ENCODE measurements around the gene DMBT1. TPM values are rescaled to one million over a fixed set of nuclear protein-coding genes. Genes with fewer than 3 reads are reported as not detected.

The DMBT1 gene
- total and polyA plus RNA-seq, 2 donors from 2014 or later = 0.06 TPM; not detected in 1

DNA sequence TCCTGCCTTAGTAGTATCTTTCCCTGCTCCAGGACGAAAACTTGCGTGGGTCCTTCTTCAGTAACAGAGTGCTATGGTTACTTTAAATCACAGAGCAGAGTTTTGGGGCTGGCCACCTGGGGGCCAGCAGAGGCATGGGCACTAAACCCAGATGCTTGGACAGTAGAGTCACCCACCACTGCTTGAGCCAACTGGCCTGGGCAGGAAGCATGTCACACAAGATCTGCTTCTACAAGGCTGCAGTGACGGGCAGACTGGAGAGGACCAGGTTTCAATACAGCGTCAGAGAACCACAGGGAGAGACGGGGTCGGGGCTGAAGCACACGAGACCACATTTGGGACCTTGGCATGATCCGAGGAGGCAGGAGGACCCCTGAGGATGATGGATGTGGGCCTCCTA, 14.3 kb upstream of the DMBT1 start:
- no peak for TF ChIP-seq CTCF (IDR thresholded peaks at IDR 0.05; ENCODE audit: borderline replicate concordance, extremely low read depth, insufficient read depth)
- Histone ChIP-seq H3K27me3 (ENCODE audit: control insufficient read depth, insufficient read depth, low read length) (no peaks in the 10 kb centered on the region), H3K4me1 (ENCODE audit: control insufficient read depth in 2 of 3, insufficient read depth in 2 of 3, low read depth in 1 of 3, low read length in 3 of 3) (no peaks in the 10 kb centered on the region), H3K4me3 (ENCODE audit: low read length in 3 of 3) (no peak overlapping the region), H3K27ac (ENCODE audit: low read depth in 2 of 2, low read length in 2 of 2) (no peak overlapping the region), H3K9ac (ENCODE audit: low read length in 3 of 3) (no peak overlapping the region), H3K9me3 (ENCODE audit: control insufficient read depth in 2 of 3, insufficient read depth in 1 of 3, low read length in 3 of 3) (no peaks in the 10 kb centered on the region), H3K36me3 (ENCODE audit: control insufficient read depth in 2 of 3, insufficient read depth in 3 of 3, low read length in 3 of 3) (no peaks in the 10 kb centered on the region)
- intact Hi-C loops (cut with DNase I) = no loop called here
- DNase-seq = no peak
- no peak for FAIRE-seq

GRCh38 chr10:122548407-122549085, 12.0 kb upstream of the DMBT1 start:
- intact Hi-C loops (cut with DNase I) = no loop called here
- H3K4me3 ChIP-seq (ENCODE audit: low read length in 3 of 3) = no peak overlapping the region
- H3K4me1 ChIP-seq (ENCODE audit: control insufficient read depth in 2 of 3, insufficient read depth in 2 of 3, low read depth in 1 of 3, low read length in 3 of 3) = no peaks in the 10 kb centered on the region
- no peak overlapping the region for H3K27ac ChIP-seq (ENCODE audit: low read depth in 2 of 2, low read length in 2 of 2)
- no peaks in the 10 kb centered on the region for H3K9me3 ChIP-seq (ENCODE audit: control insufficient read depth in 2 of 3, insufficient read depth in 1 of 3, low read length in 3 of 3)
- H3K27me3 ChIP-seq (ENCODE audit: control insufficient read depth, insufficient read depth, low read length) = no peaks in the 10 kb centered on the region
- no peaks in the 10 kb centered on the region for H3K36me3 ChIP-seq (ENCODE audit: control insufficient read depth in 2 of 3, insufficient read depth in 3 of 3, low read length in 3 of 3)
- TF ChIP-seq CTCF (IDR thresholded peaks at IDR 0.05; ENCODE audit: borderline replicate concordance, extremely low read depth, insufficient read depth) = no peak
- DNase-seq (no peak), FAIRE-seq (no peak)
- no peak overlapping the region for H3K9ac ChIP-seq (ENCODE audit: low read length in 3 of 3)

DNA sequence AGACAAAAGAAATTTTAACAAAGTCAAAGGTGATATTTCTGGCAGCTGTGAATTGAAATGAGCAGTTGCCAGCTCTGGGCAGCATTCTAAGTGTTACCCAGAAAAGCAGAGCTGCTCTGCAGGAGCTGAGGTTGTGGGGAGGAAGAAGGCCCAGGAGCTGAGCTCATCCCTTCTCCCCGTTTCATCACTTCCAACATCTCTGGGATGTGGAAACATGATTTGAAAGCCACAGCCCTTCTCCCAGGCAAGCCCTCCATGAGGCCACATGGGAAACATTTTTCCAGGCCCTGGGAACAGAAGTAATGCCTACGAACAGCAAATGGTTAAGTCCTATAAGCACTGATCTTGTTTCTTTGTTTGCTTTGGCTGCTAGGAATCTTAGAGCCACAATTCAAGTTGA, 10.9 kb upstream of the DMBT1 start:
- TF ChIP-seq CTCF (IDR thresholded peaks at IDR 0.05; ENCODE audit: borderline replicate concordance, extremely low read depth, insufficient read depth) = no peak
- no peaks in the 10 kb centered on the region for H3K9me3 ChIP-seq (ENCODE audit: control insufficient read depth in 2 of 3, insufficient read depth in 1 of 3, low read length in 3 of 3)
- H3K4me1 ChIP-seq (ENCODE audit: control insufficient read depth in 2 of 3, insufficient read depth in 2 of 3, low read depth in 1 of 3, low read length in 3 of 3) = no peaks in the 10 kb centered on the region
- no peak overlapping the region for H3K4me3 ChIP-seq (ENCODE audit: low read length in 3 of 3)
- H3K9ac ChIP-seq (ENCODE audit: low read length in 3 of 3) = no peak overlapping the region
- intact Hi-C loops (cut with DNase I) = no loop called here
- FAIRE-seq (no peak), DNase-seq (no peak)
- H3K36me3 ChIP-seq (ENCODE audit: control insufficient read depth in 2 of 3, insufficient read depth in 3 of 3, low read length in 3 of 3) = no peaks in the 10 kb centered on the region
- H3K27ac ChIP-seq (ENCODE audit: low read depth in 2 of 2, low read length in 2 of 2) = no peak overlapping the region
- no peaks in the 10 kb centered on the region for H3K27me3 ChIP-seq (ENCODE audit: control insufficient read depth, insufficient read depth, low read length)

GRCh38 chr10:122550427-122550826, 10.1 kb upstream of the DMBT1 start:
- no peak for DNase-seq
- Histone ChIP-seq H3K36me3 (ENCODE audit: control insufficient read depth in 2 of 3, insufficient read depth in 3 of 3, low read length in 3 of 3) (no peaks in the 10 kb centered on the region), H3K4me1 (ENCODE audit: control insufficient read depth in 2 of 3, insufficient read depth in 2 of 3, low read depth in 1 of 3, low read length in 3 of 3) (no peaks in the 10 kb centered on the region), H3K9ac (ENCODE audit: low read length in 3 of 3) (no peak overlapping the region), H3K27me3 (ENCODE audit: control insufficient read depth, insufficient read depth, low read length) (no peaks in the 10 kb centered on the region), H3K4me3 (ENCODE audit: low read length in 3 of 3) (no peak overlapping the region), H3K9me3 (ENCODE audit: control insufficient read depth in 2 of 3, insufficient read depth in 1 of 3, low read length in 3 of 3) (no peaks in the 10 kb centered on the region), H3K27ac (ENCODE audit: low read depth in 2 of 2, low read length in 2 of 2) (no peak overlapping the region)
- no peak for FAIRE-seq
- no peak for TF ChIP-seq CTCF (IDR thresholded peaks at IDR 0.05; ENCODE audit: borderline replicate concordance, extremely low read depth, insufficient read depth)
- intact Hi-C loops (cut with DNase I) = no loop called here
